Upper lobe of left lung (tissue), 6 donors: ENCODE results near the gene IL16. TPM values are rescaled to one million over a fixed set of nuclear protein-coding genes. Genes with fewer than 3 reads are reported as not detected.
"Not testable (repeated sequence)": the region's sequence is repeated elsewhere in the genome, so short reads cannot be mapped to it uniquely, and the experiment has no call there.

Experiments
- ATAC-seq, 2 donors: fragments of 200-7000 bp; cut with Tn5 transposase; one replicate each; pipeline ENCODE4 v1.9.1; 2022; ENCODE audit warnings: mild to moderate bottlenecking in 2 of 2, moderate library complexity in 2 of 2; ENCODE audit not compliant: low FRiP score in 2 of 2
- DNase-seq, 2 donors: peaks; one replicate each; pipeline ENCODE4 v3.0.0-alpha.2; 2019 to 2020
- H3K27ac ChIP-seq, 4 donors: fragments of 200-600 bp; sonication (generic); one replicate each; pipeline ENCODE4 v1.5.1; 2016 to 2019
- H3K27me3 ChIP-seq, 4 donors: fragments of 200-600 bp; sonication (generic); one replicate each; pipeline ENCODE4 v1.5.1; 2017 to 2019
- H3K36me3 ChIP-seq, 4 donors: fragments of 200-600 bp; sonication (generic); one replicate each; pipeline ENCODE4 v1.5.1; 2016 to 2019
- H3K4me1 ChIP-seq, 4 donors: fragments of 200-600 bp; sonication (generic); one replicate each; pipeline ENCODE4 v1.5.1; 2018 to 2019
- H3K4me3 ChIP-seq, 4 donors: fragments of 200-600 bp; sonication (generic); one replicate each; pipeline ENCODE4 v1.5.1; 2017 to 2019; ENCODE audit warnings: mild to moderate bottlenecking in 2 of 4, moderate library complexity in 1 of 4
- H3K9me3 ChIP-seq, 4 donors: fragments of 200-600 bp; sonication (generic); one replicate each; pipeline ENCODE4 v1.5.1; 2018 to 2019
- EP300 ChIP-seq, 4 donors: sonication (generic); formaldehyde crosslinking; IDR thresholded peaks; one replicate each; pipeline ENCODE4 v1.5.1; 2017; ENCODE audit warnings: antibody characterized with exemption in 4 of 4, control low read depth in 2 of 4
- POLR2A ChIP-seq, 4 donors: fragments of 450-650 bp; IDR thresholded peaks; one replicate each; pipeline ENCODE4 v1.5.1; 2016 to 2017; ENCODE audit warnings: antibody characterized with exemption in 4 of 4, mild to moderate bottlenecking in 2 of 4
- POLR2AphosphoS5 ChIP-seq, 2 donors: sonication (generic); formaldehyde crosslinking; IDR thresholded peaks; one replicate each; pipeline ENCODE4 v1.5.1; 2017; ENCODE audit warnings: antibody characterized with exemption in 2 of 2
- WGBS, 2 donors: methylation state at CpG; one replicate each; pipeline ENCODE4 v1.1.5; 2017 to 2018; 5-methylcytosine and 5-hydroxymethylcytosine counted together
- total RNA-seq, 6 donors: library from RNA; depleted of rRNA in 4 of 6; stranded (reverse); fragments of >200 nt in 4 of 6; gene quantifications; one replicate each; pipeline versions ENCODE4 v1.1.0 to v1.2.1, GENCODE V29; 2016 to 2021
- TF ChIP-seq, protein P1 (sequence below), 6 experiments: fragments of 450-650 bp in 4 of 6; fragments of 200-600 bp in 2 of 6; sonication (generic) in 2 of 6; IDR thresholded peaks; one replicate each; pipeline ENCODE4 v1.5.1; 2016 to 2019; ENCODE audit warnings: antibody characterized with exemption in 6 of 6
- donor health status: DM: no; HTN: no; CAD: no; lungs with moderate emphysema.
- donor health status: DM: no; HTN: yes; CAD: no; lungs with severe emphysema.

The IL16 gene
- total RNA-seq, 6 donors from 2014 or later = 18.9 to 102 (median 31.8) TPM

DNA sequence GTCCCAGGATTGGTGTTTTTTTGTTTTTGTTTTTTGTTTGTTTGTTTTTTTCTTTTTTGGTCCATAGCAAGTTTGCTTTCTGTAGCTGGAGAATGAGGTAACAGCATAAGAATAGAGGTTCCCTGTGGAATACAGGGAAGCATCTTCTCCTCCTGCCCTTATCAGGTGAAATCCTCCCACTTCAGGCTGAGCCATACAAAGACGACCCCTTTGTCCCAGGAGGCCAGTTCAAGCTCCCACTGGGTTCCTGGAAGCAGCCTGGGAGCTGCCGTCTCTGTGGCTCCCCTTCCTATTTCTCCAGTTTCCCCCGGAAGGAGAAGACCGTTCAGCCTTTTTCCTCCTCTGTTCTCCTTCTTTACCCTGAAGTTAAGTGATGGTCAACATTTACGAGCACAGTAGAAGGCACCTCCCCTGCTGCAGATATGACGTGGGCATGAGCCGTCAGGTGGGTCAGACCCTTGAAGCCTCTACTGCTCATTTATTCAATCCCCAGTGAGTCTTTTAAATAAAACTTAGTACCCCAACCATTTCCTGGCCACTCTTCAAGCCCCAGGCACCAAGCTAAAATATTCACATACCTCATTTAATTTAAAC, 1.1 kb downstream of the IL16 start:
- Histone ChIP-seq H3K9me3 (no peaks in the 10 kb centered on the region), H3K4me1 (peaks cover 3 to 10% (median 4%) of the 10 kb centered on the region in 4 donors), H3K4me3 (no peak overlapping the region), H3K36me3 (no peaks in the 10 kb centered on the region), H3K27me3 (no peaks in the 10 kb centered on the region), H3K27ac (no peak overlapping the region)
- DNase-seq (no peak), ATAC-seq (no peak)
- TF ChIP-seq POLR2A (IDR thresholded peaks at IDR 0.05) (no peak), POLR2AphosphoS5 (IDR thresholded peaks at IDR 0.05) (no peak), EP300 (IDR thresholded peaks at IDR 0.05) (no peak)
- TF ChIP-seq, protein P1, sequence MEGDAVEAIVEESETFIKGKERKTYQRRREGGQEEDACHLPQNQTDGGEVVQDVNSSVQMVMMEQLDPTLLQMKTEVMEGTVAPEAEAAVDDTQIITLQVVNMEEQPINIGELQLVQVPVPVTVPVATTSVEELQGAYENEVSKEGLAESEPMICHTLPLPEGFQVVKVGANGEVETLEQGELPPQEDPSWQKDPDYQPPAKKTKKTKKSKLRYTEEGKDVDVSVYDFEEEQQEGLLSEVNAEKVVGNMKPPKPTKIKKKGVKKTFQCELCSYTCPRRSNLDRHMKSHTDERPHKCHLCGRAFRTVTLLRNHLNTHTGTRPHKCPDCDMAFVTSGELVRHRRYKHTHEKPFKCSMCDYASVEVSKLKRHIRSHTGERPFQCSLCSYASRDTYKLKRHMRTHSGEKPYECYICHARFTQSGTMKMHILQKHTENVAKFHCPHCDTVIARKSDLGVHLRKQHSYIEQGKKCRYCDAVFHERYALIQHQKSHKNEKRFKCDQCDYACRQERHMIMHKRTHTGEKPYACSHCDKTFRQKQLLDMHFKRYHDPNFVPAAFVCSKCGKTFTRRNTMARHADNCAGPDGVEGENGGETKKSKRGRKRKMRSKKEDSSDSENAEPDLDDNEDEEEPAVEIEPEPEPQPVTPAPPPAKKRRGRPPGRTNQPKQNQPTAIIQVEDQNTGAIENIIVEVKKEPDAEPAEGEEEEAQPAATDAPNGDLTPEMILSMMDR (IDR thresholded peaks at IDR 0.05) = no peak
- 77 to 87% methylated on average over 7 of the region's 7 CpGs for WGBS, 2 donors

DNA sequence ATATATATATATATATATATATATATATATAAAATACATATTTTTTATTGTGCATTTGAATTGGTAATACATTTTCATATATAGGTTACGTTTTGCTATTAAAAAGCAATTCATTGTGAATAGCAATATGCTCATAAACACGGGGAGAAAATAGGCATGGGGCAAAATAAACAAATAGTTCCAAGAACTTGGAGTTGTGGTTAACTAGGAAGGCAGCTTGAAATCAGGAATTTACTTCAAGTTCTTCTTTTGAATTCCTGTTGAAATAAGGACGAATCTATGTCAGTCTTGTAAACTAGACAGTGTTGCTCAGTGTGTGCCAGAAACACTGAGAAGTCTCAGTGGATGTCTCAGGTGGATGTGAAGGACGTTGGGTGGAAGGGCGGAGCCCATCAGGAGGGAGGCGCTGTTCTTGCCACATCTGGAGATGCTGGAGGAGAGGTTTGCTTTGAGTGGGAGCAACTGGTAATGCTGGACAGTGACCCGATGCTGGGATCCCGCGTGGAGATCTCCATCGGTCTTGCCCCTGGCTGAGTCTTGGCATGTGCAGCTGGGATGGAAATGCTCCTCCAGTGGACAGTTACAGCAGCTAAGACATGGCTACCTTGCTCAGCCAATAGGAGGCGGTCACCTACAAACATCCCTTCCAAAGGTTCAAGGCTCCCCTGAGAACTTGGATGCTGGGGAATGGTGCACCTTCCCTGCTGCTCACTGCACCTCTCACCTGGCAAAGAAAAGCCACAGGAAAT, 2.5 kb downstream of the IL16 start:
- H3K27ac ChIP-seq = no peak overlapping the region
- DNase-seq (no peak), ATAC-seq (no peak)
- H3K9me3 ChIP-seq = no peaks in the 10 kb centered on the region
- no peak for TF ChIP-seq POLR2AphosphoS5 (IDR thresholded peaks at IDR 0.05)
- TF ChIP-seq, protein P1 (IDR thresholded peaks at IDR 0.05) = no peak
- TF ChIP-seq EP300 (IDR thresholded peaks at IDR 0.05) = no peak
- TF ChIP-seq POLR2A (IDR thresholded peaks at IDR 0.05) = no peak
- peaks cover 3 to 10% (median 4%) of the 10 kb centered on the region in 4 donors for H3K4me1 ChIP-seq
- no peak overlapping the region for H3K4me3 ChIP-seq
- WGBS, 2 donors = 81% methylated on average over 11 of the region's 11 CpGs
- no peaks in the 10 kb centered on the region for H3K27me3 ChIP-seq
- H3K36me3 ChIP-seq = no peaks in the 10 kb centered on the region

DNA sequence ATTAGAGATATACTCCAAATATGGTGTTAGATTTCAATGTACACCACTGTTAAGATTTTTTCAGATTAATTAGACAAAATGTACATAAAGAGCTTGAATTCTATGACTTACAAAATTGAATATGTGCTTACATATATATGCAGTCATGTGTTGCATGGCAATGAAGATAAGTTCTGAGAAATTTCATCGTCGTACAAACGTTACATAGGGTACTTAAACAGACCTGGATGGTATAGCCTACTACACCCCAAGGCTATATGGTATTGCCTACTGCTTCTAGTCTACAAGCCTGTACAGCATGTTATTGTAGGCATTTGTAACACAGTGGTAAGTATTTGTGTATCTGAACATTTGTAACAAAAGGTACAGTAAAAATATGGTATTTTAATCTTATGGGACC, 9.3 kb downstream of the IL16 start:
- WGBS, 2 donors = 91 to 95% methylated on average over 3 of the region's 3 CpGs
- TF ChIP-seq EP300 (IDR thresholded peaks at IDR 0.05) (no peak), POLR2A (IDR thresholded peaks at IDR 0.05) (no peak), POLR2AphosphoS5 (IDR thresholded peaks at IDR 0.05) (no peak)
- TF ChIP-seq, protein P1 (IDR thresholded peaks at IDR 0.05) = no peak
- H3K4me1 ChIP-seq = no peaks in the 10 kb centered on the region
- no peak overlapping the region for H3K4me3 ChIP-seq
- DNase-seq = no peak
- no peaks in the 10 kb centered on the region for H3K27me3 ChIP-seq
- ATAC-seq = no peak
- no peak overlapping the region for H3K27ac ChIP-seq
- H3K9me3 ChIP-seq = no peaks in the 10 kb centered on the region
- H3K36me3 ChIP-seq = no peaks in the 10 kb centered on the region

DNA sequence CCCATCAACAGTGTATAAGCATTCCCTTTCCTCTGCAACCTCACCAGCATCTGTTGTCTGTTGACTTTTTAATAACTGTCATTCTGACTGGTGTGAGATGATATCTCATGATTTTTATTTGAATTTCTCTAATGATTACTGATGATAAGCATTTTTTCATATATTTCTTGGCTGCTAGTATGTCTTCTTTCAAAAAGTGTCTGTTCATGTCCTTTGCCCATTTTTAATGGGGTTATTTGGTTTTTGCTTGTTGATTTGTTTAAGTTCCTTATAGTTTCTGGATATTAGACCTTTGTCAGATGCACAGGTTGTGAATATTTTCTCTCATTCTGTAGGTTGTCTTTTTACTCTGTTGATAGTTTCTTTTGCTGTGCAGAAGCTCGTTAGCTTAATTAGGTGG, 11.3 kb downstream of the IL16 start:
- H3K27me3 ChIP-seq, H3K9me3 ChIP-seq, H3K36me3 ChIP-seq, DNase-seq, H3K27ac ChIP-seq, H3K4me3 ChIP-seq, H3K4me1 ChIP-seq, ATAC-seq: not testable (repeated sequence)
- WGBS, 2 donors = 89 to 95% methylated on average over 1 of the region's 1 CpG

DNA sequence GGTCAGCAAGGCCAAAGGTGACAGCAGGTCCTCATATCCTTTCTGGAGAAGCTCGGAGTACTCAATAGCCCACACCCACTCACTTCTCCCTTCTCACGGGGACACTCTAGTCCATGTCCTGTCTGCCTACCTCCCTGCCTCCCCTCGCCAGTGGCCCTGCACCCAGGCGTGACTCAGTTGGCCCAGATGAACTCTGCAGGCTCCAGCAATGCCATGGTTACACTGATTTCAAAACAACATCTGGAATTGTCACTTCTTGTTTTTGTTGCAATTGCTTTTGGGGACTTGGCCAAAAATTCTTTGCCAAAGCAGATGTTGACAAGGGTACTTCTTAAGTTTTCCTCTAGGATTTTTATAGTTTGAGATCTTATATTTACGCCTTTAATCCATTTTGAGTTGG, 13.0 kb downstream of the IL16 start:
- no peak for TF ChIP-seq EP300 (IDR thresholded peaks at IDR 0.05)
- TF ChIP-seq, protein P1 (IDR thresholded peaks at IDR 0.05) = no peak
- no peak for TF ChIP-seq POLR2AphosphoS5 (IDR thresholded peaks at IDR 0.05)
- TF ChIP-seq POLR2A (IDR thresholded peaks at IDR 0.05) = no peak
- H3K4me3 ChIP-seq = no peak overlapping the region
- no peaks in the 10 kb centered on the region for H3K36me3 ChIP-seq
- H3K27me3 ChIP-seq = no peaks in the 10 kb centered on the region
- ATAC-seq (peak in 1 of 2 donors; percentile 60), DNase-seq (peak in 1 of 2 donors; percentile 40)
- H3K9me3 ChIP-seq = peaks cover 4 to 6% (median 4%) of the 10 kb centered on the region in 4 donors
- H3K4me1 ChIP-seq = no peaks in the 10 kb centered on the region
- peak overlapping the region in 2 of 4 donors; percentile 17 to 21 for H3K27ac ChIP-seq
- WGBS, 2 donors = 74 to 75% methylated on average over 5 of the region's 5 CpGs
